OCI-LY3 (cell line): ENCODE data around the gene BBS7.

Experiments
- H2AFZ ChIP-seq: fragments of 200-600, 300-600 bp; shearing (Covaris generic); 2 replicates; pipeline ENCODE4 v1.6.0; 2014; ENCODE audit warnings: antibody characterized with exemption, low read depth, low read length
- H3K27ac ChIP-seq: fragments of 200-600, 300-600 bp; sonication (generic); 2 replicates; pipeline ENCODE4 v1.5.1; 2014; ENCODE audit warnings: mild to moderate bottlenecking, low read length, moderate library complexity, mixed read lengths
- H3K27me3 ChIP-seq: fragments of 200-600, 300-600 bp; sonication (generic); 2 replicates; pipeline ENCODE4 v1.6.1; 2014; ENCODE audit warnings: low read depth, low read length, mixed read lengths
- H3K36me3 ChIP-seq: fragments of 200-600, 300-600 bp; sonication (generic); replicated peaks from 2 replicates; pipeline ENCODE3; 2014; ENCODE audit warnings: low read depth, low read length, mixed read lengths
- H3K4me1 ChIP-seq: fragments of 300-600, 200-600 bp; sonication (generic); 2 replicates; pipeline ENCODE4 v1.6.1; 2014; ENCODE audit warnings: low read length, mixed read lengths
- H3K4me2 ChIP-seq: fragments of 200-600, 300-600 bp; sonication (generic); 2 replicates; pipeline ENCODE4 v1.6.1; 2014; ENCODE audit warnings: low read length, mixed read lengths
- H3K4me3 ChIP-seq: fragments of 300-600, 200-600 bp; sonication (generic); 2 replicates; pipeline ENCODE4 v1.5.1; 2014; ENCODE audit warnings: antibody characterized with exemption, mild to moderate bottlenecking, low read length, moderate library complexity
- H3K79me2 ChIP-seq: fragments of 300-600, 200-600 bp; shearing (Covaris generic); 2 replicates; pipeline ENCODE4 v1.6.1; 2014; ENCODE audit warnings: mild to moderate bottlenecking, low read length, mixed read lengths
- H3K9ac ChIP-seq: fragments of 300-600, 200-600 bp; shearing (Covaris generic); 2 replicates; pipeline ENCODE4 v1.6.0; 2014; ENCODE audit warnings: mild to moderate bottlenecking, low read length, moderate library complexity
- H3K9me3 ChIP-seq: fragments of 200-600, 300-600 bp; shearing (Covaris generic); 2 replicates; pipeline ENCODE4 v1.6.1; 2014; ENCODE audit warnings: low read length, mixed read lengths; ENCODE audit not compliant: insufficient read depth
- H4K20me1 ChIP-seq: fragments of 200-600, 300-600 bp; sonication (generic); 2 replicates; pipeline ENCODE4 v1.6.1; 2016; ENCODE audit warnings: low read length, mixed read lengths; ENCODE audit not compliant: insufficient read depth
- EZH2phosphoT487 ChIP-seq: fragments of 200-600 bp; shearing (Covaris generic); IDR thresholded peaks from 2 replicates; pipeline ENCODE4 v1.6.1; 2018; ENCODE audit warnings: antibody characterized with exemption, mixed run types, low read depth
- TF ChIP-seq, protein P1 (sequence below): fragments of 200-600, 300-600 bp; sonication (generic); IDR thresholded peaks from 2 replicates; pipeline ENCODE4 v1.5.1; 2014; ENCODE audit warnings: antibody characterized with exemption, low read length, low read depth

The BBS7 gene

DNA sequence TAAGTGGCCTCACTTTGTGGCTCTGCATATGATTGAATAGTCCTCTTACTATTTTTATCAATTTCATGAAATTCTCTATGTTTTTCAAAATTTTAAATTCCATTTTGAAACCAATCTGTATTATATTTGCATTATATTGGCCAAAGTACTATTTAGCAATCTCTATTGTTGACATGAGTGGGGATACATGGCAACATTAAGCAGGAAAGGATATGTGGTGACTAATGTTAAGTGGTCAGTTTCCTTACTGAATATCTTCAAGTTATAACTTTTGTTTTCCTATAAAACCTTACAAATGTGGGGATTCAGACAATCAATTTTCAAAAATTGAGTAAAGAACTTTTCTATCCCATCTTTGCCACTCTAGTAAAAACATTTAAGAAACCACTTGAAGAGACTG lies 10.2 kb downstream of the BBS7 start:
- TF ChIP-seq, protein P1, sequence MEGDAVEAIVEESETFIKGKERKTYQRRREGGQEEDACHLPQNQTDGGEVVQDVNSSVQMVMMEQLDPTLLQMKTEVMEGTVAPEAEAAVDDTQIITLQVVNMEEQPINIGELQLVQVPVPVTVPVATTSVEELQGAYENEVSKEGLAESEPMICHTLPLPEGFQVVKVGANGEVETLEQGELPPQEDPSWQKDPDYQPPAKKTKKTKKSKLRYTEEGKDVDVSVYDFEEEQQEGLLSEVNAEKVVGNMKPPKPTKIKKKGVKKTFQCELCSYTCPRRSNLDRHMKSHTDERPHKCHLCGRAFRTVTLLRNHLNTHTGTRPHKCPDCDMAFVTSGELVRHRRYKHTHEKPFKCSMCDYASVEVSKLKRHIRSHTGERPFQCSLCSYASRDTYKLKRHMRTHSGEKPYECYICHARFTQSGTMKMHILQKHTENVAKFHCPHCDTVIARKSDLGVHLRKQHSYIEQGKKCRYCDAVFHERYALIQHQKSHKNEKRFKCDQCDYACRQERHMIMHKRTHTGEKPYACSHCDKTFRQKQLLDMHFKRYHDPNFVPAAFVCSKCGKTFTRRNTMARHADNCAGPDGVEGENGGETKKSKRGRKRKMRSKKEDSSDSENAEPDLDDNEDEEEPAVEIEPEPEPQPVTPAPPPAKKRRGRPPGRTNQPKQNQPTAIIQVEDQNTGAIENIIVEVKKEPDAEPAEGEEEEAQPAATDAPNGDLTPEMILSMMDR: no peak
- TF ChIP-seq EZH2phosphoT487: no peak

DNA sequence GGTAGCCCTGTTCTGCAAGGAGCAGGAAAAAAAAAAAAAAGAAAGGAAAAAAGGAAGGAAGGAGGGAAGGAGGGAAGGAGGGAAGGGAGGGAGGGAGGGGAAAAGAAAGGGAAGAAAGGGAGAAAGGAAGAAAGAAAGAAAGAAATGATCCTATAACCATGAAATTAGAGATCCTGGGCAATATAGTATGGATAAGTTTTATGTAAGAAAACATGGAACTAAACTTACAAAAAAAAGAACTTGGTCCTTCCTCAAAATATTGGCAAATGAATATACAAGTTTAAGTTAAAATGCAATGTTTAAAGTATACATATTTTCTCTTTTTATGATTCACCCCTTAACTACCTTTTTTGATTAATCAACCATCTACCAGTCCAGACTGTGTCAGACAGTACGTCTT lies 18.9 kb downstream of the BBS7 start:
- Histone ChIP-seq H3K79me2 (no peaks in the 10 kb centered on the region), H3K4me1 (no peaks in the 10 kb centered on the region), H3K27ac (no peak overlapping the region), H3K36me3 (no peaks in the 10 kb centered on the region), H3K9ac (no peak overlapping the region), H4K20me1 (no peaks in the 10 kb centered on the region), H3K27me3 (no peaks in the 10 kb centered on the region), H3K4me2 (no peak overlapping the region), H2AFZ (no peak overlapping the region), H3K4me3 (no peak overlapping the region), H3K9me3 (no peaks in the 10 kb centered on the region)
- TF ChIP-seq, protein P1: no peak
- no peak for TF ChIP-seq EZH2phosphoT487

More for the DNA sequence above, 10.2 kb downstream of the BBS7 start:
- H3K4me2 ChIP-seq: no peak overlapping the region
- H3K79me2 ChIP-seq: no peaks in the 10 kb centered on the region
- no peaks in the 10 kb centered on the region for H3K27me3 ChIP-seq
- no peak overlapping the region for H2AFZ ChIP-seq
- no peaks in the 10 kb centered on the region for H3K9me3 ChIP-seq
- peaks cover 8% of the 10 kb centered on the region for H3K36me3 ChIP-seq
- H3K4me3 ChIP-seq: no peak overlapping the region
- H3K4me1 ChIP-seq: no peaks in the 10 kb centered on the region
- H3K27ac ChIP-seq: no peak overlapping the region
- H3K9ac ChIP-seq: no peak overlapping the region
- no peaks in the 10 kb centered on the region for H4K20me1 ChIP-seq

DNA sequence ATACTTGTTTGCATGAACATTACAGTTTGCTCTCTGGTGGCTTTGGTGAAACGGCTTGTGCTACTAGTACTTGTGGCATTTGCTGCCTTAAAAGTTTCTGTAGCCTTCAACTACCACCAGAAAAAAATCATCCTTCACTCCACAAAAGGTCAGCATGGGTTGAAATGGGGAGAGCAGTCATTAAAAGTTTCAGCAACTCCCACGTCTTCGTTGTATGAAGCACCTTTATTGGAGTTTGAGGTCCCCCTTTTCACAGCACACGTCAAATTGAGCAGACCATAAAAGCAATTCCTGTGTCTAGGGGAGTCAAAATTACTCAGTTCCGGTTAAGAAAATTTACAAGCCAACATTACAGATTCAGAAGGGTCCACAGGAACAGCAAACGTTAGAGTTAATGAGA lies 23.6 kb downstream of the BBS7 start:
- peaks cover 5% of the 10 kb centered on the region for H3K36me3 ChIP-seq
- TF ChIP-seq EZH2phosphoT487: no peak
- TF ChIP-seq, protein P1: no peak

DNA sequence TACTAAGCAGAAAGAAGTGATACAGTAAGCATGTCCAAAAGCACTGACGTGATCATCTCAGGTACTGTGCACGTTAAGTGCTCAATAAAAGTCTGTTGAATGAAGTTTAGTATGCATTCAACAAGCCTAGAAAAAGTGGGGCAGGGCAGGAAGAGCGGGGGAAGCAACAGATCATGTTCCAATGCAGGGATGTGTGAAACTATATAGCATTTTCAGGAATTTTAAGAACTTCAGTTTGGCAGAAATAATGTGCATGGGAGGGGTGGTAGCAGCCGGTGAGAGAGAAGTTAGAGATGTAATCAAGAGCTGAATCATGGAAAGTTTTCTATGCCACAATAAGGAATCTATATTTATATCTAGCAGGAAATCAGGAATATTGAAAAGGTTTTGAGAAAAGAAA lies 27.4 kb downstream of the BBS7 start:
- H3K27me3 ChIP-seq: no peaks in the 10 kb centered on the region
- H4K20me1 ChIP-seq: no peaks in the 10 kb centered on the region
- TF ChIP-seq EZH2phosphoT487: no peak
- TF ChIP-seq, protein P1: no peak
- no peaks in the 10 kb centered on the region for H3K79me2 ChIP-seq
- peaks cover 12% of the 10 kb centered on the region for H3K36me3 ChIP-seq
- no peak overlapping the region for H3K9ac ChIP-seq
- H3K27ac ChIP-seq: no peak overlapping the region
- no peaks in the 10 kb centered on the region for H3K4me1 ChIP-seq
- no peak overlapping the region for H3K4me3 ChIP-seq
- no peak overlapping the region for H3K4me2 ChIP-seq
- no peak overlapping the region for H2AFZ ChIP-seq
- H3K9me3 ChIP-seq: no peaks in the 10 kb centered on the region

More for the DNA sequence above, 23.6 kb downstream of the BBS7 start:
- Histone ChIP-seq H4K20me1 (no peaks in the 10 kb centered on the region), H3K9me3 (no peaks in the 10 kb centered on the region), H3K4me3 (no peak overlapping the region), H3K27me3 (no peaks in the 10 kb centered on the region), H3K9ac (no peak overlapping the region), H3K79me2 (no peaks in the 10 kb centered on the region), H2AFZ (no peak overlapping the region), H3K27ac (no peak overlapping the region), H3K4me2 (no peak overlapping the region), H3K4me1 (no peaks in the 10 kb centered on the region)
